GM23248 (cell line): ENCODE data around the gene WWOX. TPM values are rescaled to one million over a fixed set of nuclear protein-coding genes. Genes with fewer than 3 reads are reported as not detected.

Source experiments
- DNase-seq: peaks from one replicate; pipeline ENCODE4 v3.0.0-alpha.2; 2015
- H2AFZ ChIP-seq: fragments of 200-600 bp; sonication (generic); 2 replicates; pipeline ENCODE4 v1.6.1; 2016; ENCODE audit warnings: antibody characterized with exemption
- H3F3A ChIP-seq: fragments of 200-600 bp; sonication (generic); 2 replicates; pipeline ENCODE4 v1.6.1; 2016; ENCODE audit warnings: mild to moderate bottlenecking, antibody characterized with exemption, mixed run types; ENCODE audit not compliant: insufficient read depth
- H3K27ac ChIP-seq: fragments of 200-600 bp; sonication (generic); 2 replicates; pipeline ENCODE4 v1.5.1; 2016; ENCODE audit warnings: mild to moderate bottlenecking
- H3K27me3 ChIP-seq: fragments of 200-600 bp; sonication (generic); replicated peaks from 2 replicates; pipeline ENCODE4 v1.6.1; 2016; ENCODE audit warnings: mild to moderate bottlenecking; ENCODE audit not compliant: insufficient read depth
- H3K36me3 ChIP-seq: fragments of 200-600 bp; sonication (generic); 2 replicates; pipeline ENCODE4 v1.6.1; 2016; ENCODE audit warnings: low read depth, mild to moderate bottlenecking
- H3K4me1 ChIP-seq: fragments of 200-600 bp; sonication (generic); 2 replicates; pipeline ENCODE4 v1.6.1; 2016; ENCODE audit warnings: mild to moderate bottlenecking; ENCODE audit not compliant: insufficient read depth
- H3K4me2 ChIP-seq: fragments of 200-600 bp; sonication (generic); one replicate; pipeline ENCODE4 v1.6.1; 2016; ENCODE audit warnings: mild to moderate bottlenecking; ENCODE audit not compliant: unreplicated experiment
- H3K4me3 ChIP-seq: fragments of 200-600 bp; sonication (generic); 2 replicates; pipeline ENCODE4 v1.5.1; 2016; ENCODE audit warnings: mild to moderate bottlenecking
- H3K79me2 ChIP-seq: fragments of 200-600 bp; sonication (generic); 2 replicates; pipeline ENCODE4 v1.6.1; 2016; ENCODE audit warnings: mild to moderate bottlenecking; ENCODE audit not compliant: insufficient read depth
- H3K9ac ChIP-seq: fragments of 200-600 bp; sonication (generic); 2 replicates; pipeline ENCODE4 v1.6.1; 2016; ENCODE audit warnings: mild to moderate bottlenecking
- H3K9me2 ChIP-seq: fragments of 200-600 bp; sonication (generic); 2 replicates; pipeline ENCODE4 v1.6.1; 2016; ENCODE audit warnings: mixed run types, mild to moderate bottlenecking, moderate library complexity; ENCODE audit not compliant: insufficient read depth
- H3K9me3 ChIP-seq: fragments of 200-600 bp; sonication (generic); one replicate; pipeline ENCODE4 v1.6.1; 2017; ENCODE audit warnings: low read depth
- H4K20me1 ChIP-seq: fragments of 200-600 bp; sonication (generic); 2 replicates; pipeline ENCODE4 v1.6.0; 2016; ENCODE audit not compliant: insufficient read depth
- EZH2 ChIP-seq: fragments of 200-600 bp; sonication (generic); IDR thresholded peaks from 2 replicates; pipeline ENCODE4 v1.6.1; 2018; ENCODE audit warnings: antibody characterized with exemption, mild to moderate bottlenecking; ENCODE audit not compliant: insufficient read depth, poor library complexity, severe bottlenecking
- EZH2phosphoT487 ChIP-seq: fragments of 200-600 bp; sonication (generic); IDR thresholded peaks from 2 replicates; pipeline ENCODE4 v1.6.1; 2018; ENCODE audit warnings: antibody characterized with exemption, moderate library complexity, mild to moderate bottlenecking, low read depth; ENCODE audit not compliant: insufficient read depth
- WGBS, 2 experiments: methylation state at CpG; one replicate each; pipeline ENCODE4 v1.1.6; 2015 to 2017; ENCODE audit warnings: low lambda C conversion rate in 2 of 2, low coverage in 1 of 2; ENCODE audit errors: missing lambda C conversion rate in 2 of 2; 5-methylcytosine and 5-hydroxymethylcytosine counted together
- in situ Hi-C: fragments of 300-500 bp; cut with MboI; formaldehyde crosslinking; loops from 2 replicates; pipeline ENCODE4 v1.15.0; 2020
- polyA plus RNA-seq: library from polyadenylated mRNA; unstranded; fragments of >200 nt; fragmentation: Nextera tagmentation; extraction: Ambion mirVana; gene quantifications from 2 replicates; pipeline ENCODE4 v1.2.1, GENCODE V29; 2016
- total RNA-seq: library from RNA; depleted of rRNA; stranded (reverse); fragments of >200 nt; shearing (Covaris generic); gene quantifications from 2 replicates; pipeline ENCODE4 v1.2.3, GENCODE V29; 2014

The WWOX gene
- total and polyA plus RNA-seq, 2 experiments from 2014 or later, result 4.5 to 6.6 TPM

DNA sequence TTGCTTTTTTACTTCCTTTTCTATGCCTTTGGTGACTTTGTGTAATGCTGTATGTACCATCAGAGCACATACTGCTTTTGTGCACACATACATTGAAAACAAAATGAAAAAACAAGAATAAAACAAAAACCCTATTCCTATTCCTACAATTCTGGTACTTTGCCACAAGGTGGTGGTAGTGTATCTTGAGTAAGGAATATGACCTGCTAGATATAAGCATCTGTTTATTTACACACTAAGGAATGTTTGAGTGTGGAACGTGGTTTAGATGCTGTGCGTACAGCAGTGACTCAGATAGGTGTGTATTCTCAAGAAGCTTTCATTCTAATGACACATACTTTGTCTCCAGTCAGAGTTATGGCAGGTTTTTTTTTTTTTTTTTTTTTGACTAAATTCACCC is 606.2 kb downstream of the WWOX start:
- Histone ChIP-seq H3K27me3 (no peaks in the 10 kb centered on the region), H3K4me3 (no peak overlapping the region), H2AFZ (no peak overlapping the region), H3F3A (no peaks in the 10 kb centered on the region), H3K27ac (no peak overlapping the region), H3K36me3 (no peaks in the 10 kb centered on the region), H3K9me3 (no peaks in the 10 kb centered on the region), H3K79me2 (no peaks in the 10 kb centered on the region), H3K4me1 (no peaks in the 10 kb centered on the region), H4K20me1 (no peaks in the 10 kb centered on the region), H3K9me2 (no peaks in the 10 kb centered on the region), H3K4me2 (no peak overlapping the region), H3K9ac (no peak overlapping the region)
- WGBS, 2 experiments, result 59 to 62% methylated on average over 2 of the region's 2 CpGs
- no peak for DNase-seq
- in situ Hi-C loops, result no loop called here
- TF ChIP-seq EZH2phosphoT487 (no peak), EZH2 (no peak)

DNA sequence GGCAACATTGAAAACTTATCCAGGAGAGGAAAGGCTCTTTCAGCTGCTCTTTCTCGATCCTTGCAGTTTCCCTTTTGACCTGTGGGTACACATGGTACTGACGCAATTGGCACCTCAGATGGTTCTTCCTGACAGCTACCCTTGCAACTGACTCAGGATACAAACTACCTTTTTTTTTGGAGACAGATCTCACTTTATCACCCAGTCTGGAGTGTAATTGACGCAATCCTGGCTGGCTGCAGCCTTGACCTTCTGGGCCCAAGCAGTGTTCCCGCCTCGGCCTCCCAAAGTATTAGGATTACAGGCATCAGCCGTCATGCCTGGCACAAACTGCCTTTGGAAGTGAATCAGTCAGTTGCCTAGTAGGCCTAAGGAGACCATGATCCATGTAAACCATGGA is 607.2 kb downstream of the WWOX start:
- DNase-seq, result no peak
- H3K27ac ChIP-seq, result no peak overlapping the region
- in situ Hi-C loops, result no loop called here
- H4K20me1 ChIP-seq, result no peaks in the 10 kb centered on the region
- H3K27me3 ChIP-seq, result no peaks in the 10 kb centered on the region
- TF ChIP-seq EZH2 (no peak), EZH2phosphoT487 (no peak)
- H3K36me3 ChIP-seq, result no peaks in the 10 kb centered on the region
- H3K4me1 ChIP-seq, result no peaks in the 10 kb centered on the region
- no peak overlapping the region for H3K4me3 ChIP-seq
- H3K9me3 ChIP-seq, result no peaks in the 10 kb centered on the region
- no peaks in the 10 kb centered on the region for H3F3A ChIP-seq
- no peaks in the 10 kb centered on the region for H3K9me2 ChIP-seq
- no peak overlapping the region for H3K4me2 ChIP-seq
- no peaks in the 10 kb centered on the region for H3K79me2 ChIP-seq
- 69 to 70% methylated on average over 6 of the region's 6 CpGs for WGBS, 2 experiments
- no peak overlapping the region for H2AFZ ChIP-seq
- no peak overlapping the region for H3K9ac ChIP-seq

DNA sequence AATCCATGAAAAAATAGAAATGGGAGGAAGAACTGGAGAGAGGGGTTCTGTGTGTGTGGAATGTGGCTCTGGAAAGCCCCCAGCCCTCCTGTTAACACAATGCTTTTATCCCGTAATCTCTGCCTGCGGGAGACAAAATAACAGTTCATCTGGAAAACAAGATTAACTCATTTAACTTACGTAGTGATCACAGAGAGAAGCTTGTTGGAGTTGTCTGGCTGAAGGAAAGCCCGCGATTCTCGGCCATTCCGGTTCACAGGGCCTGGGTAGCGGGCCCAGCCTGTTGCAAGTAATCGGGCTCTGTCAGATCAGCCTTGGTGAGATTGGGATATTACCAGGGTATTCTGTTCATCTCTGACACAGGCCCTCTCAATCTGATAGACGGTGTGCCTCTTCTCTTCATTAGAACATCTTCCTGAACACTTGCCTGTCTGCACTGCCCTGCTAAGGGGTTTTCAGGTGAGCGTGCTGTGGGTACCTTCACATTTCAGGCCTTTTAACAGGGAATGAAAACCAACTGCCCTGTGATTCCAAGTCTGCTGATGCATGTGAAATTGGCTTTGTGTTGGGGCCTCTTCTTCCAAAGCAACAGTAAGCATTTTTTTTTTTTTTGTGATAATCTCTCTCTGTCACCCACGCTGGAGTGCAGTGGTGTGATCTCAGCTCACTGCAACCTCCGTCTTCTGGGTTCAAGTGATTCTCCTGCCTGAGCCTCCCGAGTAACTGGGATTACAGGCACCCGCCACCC is 609.9 kb downstream of the WWOX start:
- no peaks in the 10 kb centered on the region for H3F3A ChIP-seq
- H3K27ac ChIP-seq, result no peak overlapping the region
- no peaks in the 10 kb centered on the region for H3K27me3 ChIP-seq
- WGBS, 2 experiments, result 74 to 76% methylated on average over 15 of the region's 15 CpGs
- no peak for DNase-seq
- H3K9ac ChIP-seq, result no peak overlapping the region
- H3K4me3 ChIP-seq, result no peak overlapping the region
- H4K20me1 ChIP-seq, result no peaks in the 10 kb centered on the region
- no peak overlapping the region for H3K4me2 ChIP-seq
- no peaks in the 10 kb centered on the region for H3K4me1 ChIP-seq
- no peaks in the 10 kb centered on the region for H3K79me2 ChIP-seq
- TF ChIP-seq EZH2phosphoT487 (no peak), EZH2 (no peak)
- in situ Hi-C loops, result no loop called here
- H3K9me2 ChIP-seq, result no peaks in the 10 kb centered on the region
- H3K36me3 ChIP-seq, result no peaks in the 10 kb centered on the region
- no peak overlapping the region for H2AFZ ChIP-seq
- no peaks in the 10 kb centered on the region for H3K9me3 ChIP-seq

DNA sequence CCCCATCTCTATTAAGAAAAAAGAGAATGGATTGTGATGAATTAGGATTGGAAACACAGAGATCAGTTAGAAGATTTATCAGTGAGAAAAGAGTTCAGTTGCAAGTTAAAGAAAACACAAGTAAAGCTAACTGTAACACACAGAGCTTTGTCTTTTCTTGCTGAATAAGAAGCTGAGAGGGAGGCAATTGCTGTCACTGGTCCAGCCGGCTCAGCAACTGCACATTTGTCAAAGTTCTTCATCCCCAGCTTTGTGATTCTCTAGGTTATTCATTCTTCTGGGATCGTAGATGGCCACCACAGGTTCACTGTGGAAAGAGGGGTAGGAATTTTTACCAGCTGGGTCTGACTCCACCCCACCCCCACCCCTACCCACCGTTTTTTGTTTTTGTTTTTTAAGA is 615.7 kb downstream of the WWOX start:
- H4K20me1 ChIP-seq, result no peaks in the 10 kb centered on the region
- H2AFZ ChIP-seq, result no peak overlapping the region
- no peaks in the 10 kb centered on the region for H3K79me2 ChIP-seq
- H3K36me3 ChIP-seq, result no peaks in the 10 kb centered on the region
- no peak for TF ChIP-seq EZH2phosphoT487
- no peak for TF ChIP-seq EZH2
- no peaks in the 10 kb centered on the region for H3K9me3 ChIP-seq
- no peaks in the 10 kb centered on the region for H3K4me1 ChIP-seq
- H3K9me2 ChIP-seq, result no peaks in the 10 kb centered on the region
- in situ Hi-C loops, result no loop called here
- H3K4me2 ChIP-seq, result no peak overlapping the region
- DNase-seq, result no peak
- no peak overlapping the region for H3K27ac ChIP-seq
- H3F3A ChIP-seq, result no peaks in the 10 kb centered on the region
- no peaks in the 10 kb centered on the region for H3K27me3 ChIP-seq
- WGBS, 2 experiments, result 9 to 12% methylated on average over 3 of the region's 3 CpGs
- no peak overlapping the region for H3K4me3 ChIP-seq
- no peak overlapping the region for H3K9ac ChIP-seq
